Measurements from ENCODE around the gene SLC25A39.

GRCh38 chr17:44345454-44346026 lies 20.9 kb upstream of the SLC25A39 start:
- TF ChIP-seq POLR2AphosphoS5 (IDR thresholded peaks at IDR 0.05; ENCODE audit: low read depth, low read length) (no peak), GABPA (IDR thresholded peaks at IDR 0.05; ENCODE audit: low read depth) (no peak), EZH2phosphoT487 (IDR thresholded peaks at IDR 0.05; ENCODE audit: borderline replicate concordance, low read depth) (no peak), MEF2A (IDR thresholded peaks at IDR 0.05; ENCODE audit: borderline replicate concordance, low read depth) (no peak), YY1 (IDR thresholded peaks at IDR 0.05; ENCODE audit: low read depth) (no peak), EP300 (IDR thresholded peaks at IDR 0.05; ENCODE audit: borderline replicate concordance in 1 of 2, low read depth in 1 of 2, low read length in 1 of 2) (no peak), CTCF (IDR thresholded peaks at IDR 0.05) (peak; percentile 61), ZBTB33 (IDR thresholded peaks at IDR 0.05; ENCODE audit: borderline replicate concordance, low read depth) (no peak), FOXM1 (IDR thresholded peaks at IDR 0.05; ENCODE audit: low read depth) (no peak), USF2 (IDR thresholded peaks at IDR 0.05; ENCODE audit: borderline replicate concordance, low read depth, low read length) (no peak)

Data from SK-N-SH (cell line).